Progenitor cell of endocrine pancreas (in vitro differentiated cells): Measurements from ENCODE around the gene RHEX. TPM values are rescaled to one million over a fixed set of nuclear protein-coding genes. Genes with fewer than 3 reads are reported as not detected.

Source experiments
- DNase-seq: peaks from one replicate; pipeline ENCODE4 v3.0.0; 2021; ENCODE audit warnings: low spot score; ENCODE audit not compliant: unreplicated experiment
- H3K27ac Mint-ChIP-seq: 2 replicates; pipeline ENCODE4 v1.8.0; 2021; ENCODE audit warnings: mild to moderate bottlenecking, moderate library complexity, mixed read lengths
- H3K27me3 Mint-ChIP-seq: 2 replicates; pipeline ENCODE4 v1.8.0; 2021; ENCODE audit warnings: mixed read lengths
- H3K36me3 Mint-ChIP-seq: 2 replicates; pipeline ENCODE4 v1.8.0; 2022; ENCODE audit warnings: mixed read lengths; ENCODE audit not compliant: insufficient read depth
- H3K4me1 Mint-ChIP-seq: 2 replicates; pipeline ENCODE4 v1.8.0; 2021; ENCODE audit warnings: low read depth, mixed read lengths
- H3K4me3 Mint-ChIP-seq: 2 replicates; pipeline ENCODE4 v1.8.0; 2021; ENCODE audit warnings: low read depth, mild to moderate bottlenecking, moderate library complexity, mixed read lengths
- H3K9me3 Mint-ChIP-seq: 2 replicates; pipeline ENCODE4 v1.8.0; 2021; ENCODE audit warnings: low read depth, mixed read lengths
- CTCF ChIP-seq: fragments of 200-600 bp; sonication (generic); IDR thresholded peaks from one replicate; pipeline ENCODE4 v1.5.0; 2021; ENCODE audit warnings: antibody characterized with exemption, mild to moderate bottlenecking; ENCODE audit not compliant: unreplicated experiment
- total RNA-seq: library from RNA; stranded (reverse); gene quantifications from 2 replicates; pipeline ENCODE4 v1.2.1, GENCODE V29; 2021

Gene RHEX
- total RNA-seq, 1 donor from 2014 or later, result not detected

DNA sequence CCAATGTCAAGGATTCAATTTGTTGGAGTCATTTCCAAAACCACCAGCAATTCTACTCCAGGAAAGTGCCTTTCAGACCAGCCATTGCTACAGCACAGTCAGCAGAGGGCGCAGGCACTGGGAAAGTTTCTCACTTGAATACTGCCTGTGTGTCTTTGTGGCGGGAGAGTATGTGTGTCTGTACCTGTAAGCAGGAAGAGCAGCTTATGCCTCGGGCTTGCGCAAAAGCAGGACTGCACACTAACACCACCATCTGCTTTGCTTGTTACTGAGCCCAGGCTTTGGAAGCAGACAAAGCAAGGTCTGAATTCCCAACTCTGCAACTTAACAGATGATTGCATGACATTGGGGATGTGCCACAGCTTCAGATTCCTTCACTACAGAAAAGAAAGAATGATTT, 22.3 kb upstream of the RHEX start:
- H3K27ac Mint-ChIP-seq, result no peak overlapping the region
- H3K36me3 Mint-ChIP-seq, result no peaks in the 10 kb centered on the region
- H3K27me3 Mint-ChIP-seq, result peaks cover 45% of the 10 kb centered on the region
- H3K9me3 Mint-ChIP-seq, result peaks cover 3% of the 10 kb centered on the region
- peak; percentile 44 for DNase-seq
- peaks cover 1% of the 10 kb centered on the region for H3K4me1 Mint-ChIP-seq
- TF ChIP-seq CTCF, result peak; percentile 91
- H3K4me3 Mint-ChIP-seq, result no peak overlapping the region

- no peak for TF ChIP-seq CTCF
- no peaks in the 10 kb centered on the region for H3K9me3 Mint-ChIP-seq
- H3K4me1 Mint-ChIP-seq, result no peaks in the 10 kb centered on the region
- H3K27ac Mint-ChIP-seq, result no peak overlapping the region
- H3K27me3 Mint-ChIP-seq, result peaks cover 43% of the 10 kb centered on the region
- no peak overlapping the region for H3K4me3 Mint-ChIP-seq
- DNase-seq, result no peak
- H3K36me3 Mint-ChIP-seq, result no peaks in the 10 kb centered on the region
Measured at GRCh38 chr1:206032380-206033140, 20.4 kb upstream of the RHEX start.

DNA sequence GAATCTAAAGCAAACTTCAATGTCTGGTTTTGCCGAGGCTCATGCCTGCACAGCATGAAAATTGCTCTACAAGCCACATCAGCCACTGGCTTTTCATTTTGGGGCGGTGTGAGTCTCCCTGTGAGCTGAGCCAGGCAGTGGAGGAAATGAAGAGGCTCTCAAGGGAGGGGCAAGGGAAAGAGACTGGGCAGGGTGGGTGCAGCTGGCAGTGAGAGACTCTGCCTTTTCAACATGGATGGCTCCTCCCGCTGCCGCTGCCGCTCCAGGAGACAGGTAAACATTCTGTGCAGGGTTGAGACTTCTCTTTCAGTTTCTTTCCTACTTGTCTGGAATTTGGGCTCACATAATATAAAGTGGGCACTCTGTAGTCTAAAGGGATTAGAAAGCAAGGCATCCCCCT, 17.9 kb upstream of the RHEX start:
- Mint-ChIP-seq H3K4me1 (no peaks in the 10 kb centered on the region), H3K9me3 (no peaks in the 10 kb centered on the region), H3K27ac (no peak overlapping the region), H3K36me3 (no peaks in the 10 kb centered on the region), H3K4me3 (no peak overlapping the region), H3K27me3 (peaks cover 49% of the 10 kb centered on the region)
- DNase-seq, result no peak
- TF ChIP-seq CTCF, result no peak

DNA sequence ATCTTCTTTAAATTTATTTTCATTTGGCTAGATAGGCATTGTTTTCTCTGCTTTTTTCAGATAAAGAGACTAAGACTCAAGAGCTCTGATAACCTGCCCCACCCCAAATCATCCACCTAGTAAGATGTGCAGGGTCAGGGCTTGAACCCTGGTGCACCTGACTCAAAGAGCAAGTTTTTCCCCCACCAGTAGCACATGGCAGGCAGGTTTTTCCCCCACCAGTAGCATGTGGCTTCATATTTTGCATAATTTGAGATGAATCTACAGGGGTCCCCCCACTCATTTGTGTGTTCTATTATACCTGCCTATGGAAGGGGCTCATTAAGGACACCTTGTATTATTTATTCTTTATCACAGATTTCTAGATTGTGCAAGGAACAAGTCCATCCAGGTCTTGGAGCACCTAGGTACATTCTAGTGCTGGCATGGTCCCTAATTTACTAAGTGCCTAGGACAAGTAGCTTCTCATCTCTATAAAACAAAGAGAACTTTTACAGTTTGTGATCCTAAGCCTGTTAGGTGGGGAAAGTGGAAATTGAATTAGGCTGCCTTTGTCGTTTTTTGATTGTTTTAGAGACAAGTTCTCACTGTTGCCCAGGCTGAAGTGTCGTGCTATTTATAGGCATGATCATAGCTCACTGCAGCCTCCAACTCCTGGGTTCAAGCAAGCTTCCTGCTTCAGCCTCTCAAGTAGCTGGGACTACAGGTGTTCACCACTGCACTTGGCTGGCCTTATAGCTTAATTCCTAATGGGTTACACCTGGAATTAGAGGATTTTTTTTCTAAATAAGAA, 16.1 kb upstream of the RHEX start:
- Mint-ChIP-seq H3K36me3 (no peaks in the 10 kb centered on the region), H3K9me3 (no peaks in the 10 kb centered on the region), H3K27me3 (peaks cover 54% of the 10 kb centered on the region), H3K4me3 (no peak overlapping the region), H3K4me1 (peaks cover 4% of the 10 kb centered on the region), H3K27ac (no peak overlapping the region)
- DNase-seq, result no peak
- TF ChIP-seq CTCF, result no peak

- no peaks in the 10 kb centered on the region for H3K36me3 Mint-ChIP-seq
- no peaks in the 10 kb centered on the region for H3K9me3 Mint-ChIP-seq
- no peak for TF ChIP-seq CTCF
- H3K27me3 Mint-ChIP-seq, result peaks cover 49% of the 10 kb centered on the region
- no peak overlapping the region for H3K27ac Mint-ChIP-seq
- H3K4me1 Mint-ChIP-seq, result peaks cover 4% of the 10 kb centered on the region
- no peak overlapping the region for H3K4me3 Mint-ChIP-seq
- no peak for DNase-seq
Measured at GRCh38 chr1:206037581-206037980, 15.4 kb upstream of the RHEX start.
